OCI-LY1 (cell line): ENCODE results near the gene TRAPPC5.

Experiments
- CTCF ChIP-seq: fragments of 200-600 bp; sonication (generic), shearing (Covaris generic); IDR thresholded peaks from 2 replicates; pipeline ENCODE4 v1.5.1; 2017; ENCODE audit warnings: mild to moderate bottlenecking, antibody characterized with exemption, low read length, moderate library complexity, mixed read lengths
- EZH2 ChIP-seq: fragments of 200-600 bp; sonication (generic), shearing (Covaris generic); IDR thresholded peaks from 2 replicates; pipeline ENCODE4 v1.8.0; 2017; ENCODE audit warnings: borderline replicate concordance, mixed run types, mild to moderate bottlenecking, antibody characterized with exemption, low read length, moderate library complexity, mixed read lengths

GRCh38 chr19:7710616-7711015, 30.0 kb downstream of the TRAPPC5 start:
- TF ChIP-seq CTCF (no peak), EZH2 (no peak)
